OCI-LY7 (cell line): ENCODE results near the gene ADIPOQ.

ENCODE experiments used
- CTCF ChIP-seq: fragments of 200-600 bp; sonication (generic); conservative IDR thresholded peaks from 2 replicates; pipeline ENCODE4 v1.5.1; 2014; ENCODE audit warnings: mild to moderate bottlenecking, antibody characterized with exemption, low read length, moderate library complexity, mixed read lengths
- EZH2phosphoT487 ChIP-seq: fragments of 200-600 bp; sonication (generic); IDR thresholded peaks from 2 replicates; pipeline ENCODE4 v1.6.1; 2018; ENCODE audit warnings: low read depth, borderline replicate concordance, mild to moderate bottlenecking, mixed run types, antibody characterized with exemption, low read length, moderate library complexity, mixed read lengths

- TF ChIP-seq CTCF (no peak), EZH2phosphoT487 (no peak)
Measured at GRCh38 chr3:186896006-186896405, 53.5 kb downstream of the ADIPOQ start.
